Heart left ventricle (tissue), 13 donors: Measurements from ENCODE around the gene IFI30.

Experiments
- CTCF ChIP-seq, 12 donors: fragments of 200-600 bp; sonication (generic) in 4 of 12; IDR thresholded peaks; one replicate each; pipeline versions ENCODE4 v1.5.0 to v1.8.0; 2018 to 2022; ENCODE audit warnings: antibody characterized with exemption in 12 of 12, mild to moderate bottlenecking in 5 of 12
- POLR2A ChIP-seq, 2 donors: fragments of 450-650 bp; IDR thresholded peaks; one replicate each; pipeline ENCODE4 v1.6.1; 2017; ENCODE audit warnings: antibody characterized with exemption in 2 of 2, mild to moderate bottlenecking in 2 of 2, moderate library complexity in 2 of 2
- donor health status: ischemic (EF 13 %, LVEDD 7.1; RV severe dilation, severe dysfunction).
- donor health status: DM: no; HTN: yes; CAD: no.
- donor health status: DM: no; HTN: no; CAD: no.
- donor health status: ischemic (EF 25% LVEDD 6.9; RV normal size, moderate dysfunction).
- donor health status: ischemic (EF 25% LVEDD 5.7; RV mildly dilated, moderate dysfunction).
- donor health status: ischemic (EF 35%, LVEDD 5.7; RV mildly dilated, moderate dysfunction).
- donor health status: nonischemic (EF 11% LVEDD 7.7; RV severe dilation, severe dysfunction).
- donor health status: DM: yes; HTN: yes; CAD: no.
- donor health status: PGD.
- donor health status: ischemic (EF 29% LVEDD 5.4; RV normal size, mild dysfunction).
- donor health status: nonischemic (EF 23%, LVEDD 6.1; RV moderate dilation, normal function).

DNA sequence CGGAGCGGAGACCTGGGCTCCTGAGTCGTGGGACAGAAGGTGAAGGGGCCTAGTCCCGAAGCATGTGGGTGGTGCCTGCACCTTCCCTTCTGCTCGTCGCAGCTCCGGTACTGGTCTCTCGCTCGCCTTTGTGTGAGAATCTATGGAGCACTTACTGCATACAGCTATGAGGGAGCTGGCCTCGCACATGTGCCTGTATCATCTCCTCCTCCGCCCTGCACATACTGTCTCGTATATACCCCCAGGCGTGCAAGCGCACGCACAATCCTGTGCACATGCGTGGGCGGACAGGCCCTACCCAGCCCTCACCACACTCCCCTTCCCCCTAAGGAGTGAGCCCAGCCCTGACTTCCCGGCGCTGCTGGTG lies 12.0 kb upstream of the IFI30 start:
- peak in 3 of 12 donors; percentile 13 to 39 (median 28) for TF ChIP-seq CTCF (IDR thresholded peaks at IDR 0.05)
- no peak for TF ChIP-seq POLR2A (IDR thresholded peaks at IDR 0.05)
